Measurements from ENCODE around the gene CDADC1. TPM values are rescaled to one million over a fixed set of nuclear protein-coding genes. Genes with fewer than 3 reads are reported as not detected.

The CDADC1 gene
- total RNA-seq, 1 experiment from 2014 or later: 4.0 TPM

GRCh38 chr13:49278211-49278610 lies 30.5 kb downstream of the CDADC1 start:
- CTCF ChIA-PET: interaction anchor here (1.1 kb wide), 1 partner anchor 38 kb away, joined by 5 read pairs; no protein-coding TSS in a partner anchor
- POLR2A ChIA-PET: interaction anchor here (1.1 kb wide), 1 partner anchor 31 kb away, joined by 3 read pairs; the partner anchor contains the start of gene CDADC1
- Mint-ChIP-seq H3K4me1 (peaks cover 15% of the 10 kb centered on the region), H3K4me3 (no peak overlapping the region), H3K36me3 (no peaks in the 10 kb centered on the region), H3K27me3 (ENCODE audit: low read depth) (no peaks in the 10 kb centered on the region), H3K27ac (no peak overlapping the region), H3K9me3 (no peaks in the 10 kb centered on the region)
- TF ChIP-seq MXD4 (CRISPR knock-in tag; IDR thresholded peaks at IDR 0.05; ENCODE audit: borderline replicate concordance) (no peak), CREB1 (CRISPR knock-in tag; IDR thresholded peaks at IDR 0.05) (no peak), FOXP4 (CRISPR knock-in tag; IDR thresholded peaks at IDR 0.05) (no peak), ATF6 (CRISPR knock-in tag; IDR thresholded peaks at IDR 0.05) (no peak), TEAD1 (CRISPR knock-in tag; IDR thresholded peaks at IDR 0.05) (no peak), E2F5 (CRISPR knock-in tag; IDR thresholded peaks at IDR 0.05) (no peak), ZNF121 (CRISPR knock-in tag; IDR thresholded peaks at IDR 0.05) (no peak), JUN (CRISPR knock-in tag; IDR thresholded peaks at IDR 0.05) (no peak), STAT6 (CRISPR knock-in tag; conservative IDR thresholded peaks at IDR 0.05; ENCODE audit: low read depth) (no peak)
- no peak for ATAC-seq
- no peak for DNase-seq (ENCODE audit: low spot score)

- Mint-ChIP-seq H3K4me3 (no peak overlapping the region), H3K27me3 (ENCODE audit: low read depth) (no peaks in the 10 kb centered on the region), H3K27ac (no peak overlapping the region), H3K4me1 (peaks cover 15% of the 10 kb centered on the region), H3K36me3 (no peaks in the 10 kb centered on the region), H3K9me3 (no peaks in the 10 kb centered on the region)
- ChIA-PET CTCF (interaction anchor here (0.6 to 1.2 kb wide), 5 partner anchors 18 to 187 kb away, joined by 3 to 5 read pairs (median 3); no protein-coding TSS in a partner anchor), POLR2A (interaction anchor here (1.1 kb wide), 1 partner anchor 32 kb away, joined by 3 read pairs; the partner anchor contains the start of gene CDADC1)
- ATAC-seq: no peak
- no peak for DNase-seq (ENCODE audit: low spot score)
- TF ChIP-seq PRDM15 (CRISPR knock-in tag; IDR thresholded peaks at IDR 0.05) (peak; percentile 54), CDX4 (CRISPR knock-in tag; IDR thresholded peaks at IDR 0.05; ENCODE audit: borderline replicate concordance) (no peak), ZNF425 (CRISPR knock-in tag; conservative IDR thresholded peaks at IDR 0.05) (no peak), ZNF281 (CRISPR knock-in tag; IDR thresholded peaks at IDR 0.05) (no peak), ATF6 (CRISPR knock-in tag; IDR thresholded peaks at IDR 0.05) (no peak), ZNF121 (CRISPR knock-in tag; IDR thresholded peaks at IDR 0.05) (no peak)
Observed at GRCh38 chr13:49279112-49279511, 31.4 kb downstream of the CDADC1 start.

All from WTC11 (cell line).